GM23338 (cell line): Measurements from ENCODE around the gene IDUA. TPM values are rescaled to one million over a fixed set of nuclear protein-coding genes. Genes with fewer than 3 reads are reported as not detected.

Experiments
- ATAC-seq: fragments of 200-7000 bp; cut with Tn5 transposase; 3 replicates; pipeline ENCODE4 v1.9.1; 2020
- DNase-seq: peaks from one replicate; pipeline ENCODE4 v3.0.0-alpha.2; 2015; ENCODE audit warnings: low spot score
- H2AFZ ChIP-seq: fragments of 200-600 bp; sonication (generic); 2 replicates; pipeline ENCODE4 v1.8.0; 2016; ENCODE audit warnings: antibody characterized with exemption, mild to moderate bottlenecking, moderate library complexity
- H3F3A ChIP-seq: fragments of 200-600 bp; sonication (generic); replicated peaks from 2 replicates; pipeline ENCODE4 v1.8.0; 2017; ENCODE audit warnings: antibody characterized with exemption, mixed run types, low read depth
- H3K27ac ChIP-seq: fragments of 200-600 bp; sonication (generic); 2 replicates; pipeline ENCODE4 v1.6.1; 2016; ENCODE audit warnings: low read depth
- H3K27me3 ChIP-seq: fragments of 200-600 bp; sonication (generic); 2 replicates; pipeline ENCODE4 v1.8.0; 2016; ENCODE audit warnings: mild to moderate bottlenecking, mixed run types, moderate library complexity; ENCODE audit not compliant: insufficient read depth
- H3K36me3 ChIP-seq: fragments of 200-600 bp; sonication (generic); 2 replicates; pipeline ENCODE4 v1.8.0; 2016; ENCODE audit warnings: mild to moderate bottlenecking; ENCODE audit not compliant: insufficient read depth
- H3K4me1 ChIP-seq: fragments of 200-600 bp; sonication (generic); 2 replicates; pipeline ENCODE4 v1.8.0; 2016; ENCODE audit warnings: mild to moderate bottlenecking, moderate library complexity; ENCODE audit not compliant: insufficient read depth
- H3K4me2 ChIP-seq: fragments of 200-600 bp; sonication (generic); 2 replicates; pipeline ENCODE4 v1.7.1; 2017; ENCODE audit warnings: mixed run types
- H3K4me3 ChIP-seq: fragments of 200-600 bp; sonication (generic); 2 replicates; pipeline ENCODE4 v1.6.1; 2016; ENCODE audit warnings: mixed run types
- H3K79me2 ChIP-seq: fragments of 200-600 bp; sonication (generic); replicated peaks from 2 replicates; pipeline ENCODE4 v1.8.0; 2017; ENCODE audit warnings: mild to moderate bottlenecking; ENCODE audit not compliant: insufficient read depth
- H3K9me2 ChIP-seq: fragments of 200-600 bp; sonication (generic); 2 replicates; pipeline ENCODE4 v1.8.0; 2017; ENCODE audit not compliant: insufficient read depth
- H4K20me1 ChIP-seq: fragments of 200-600 bp; sonication (generic); replicated peaks from 2 replicates; pipeline ENCODE4 v1.8.0; 2017; ENCODE audit warnings: mild to moderate bottlenecking; ENCODE audit not compliant: insufficient read depth
- H3K27ac Mint-ChIP-seq: 2 replicates; pipeline ENCODE4 v1.8.0; 2020; ENCODE audit warnings: inconsistent platforms, mild to moderate bottlenecking, moderate library complexity, mixed read lengths
- H3K27me3 Mint-ChIP-seq: 3 replicates; pipeline ENCODE4 v1.8.0; 2022; ENCODE audit warnings: low read depth, mild to moderate bottlenecking, moderate library complexity, mixed read lengths, inconsistent platforms; ENCODE audit not compliant: insufficient read depth, poor library complexity
- H3K36me3 Mint-ChIP-seq: 3 replicates; pipeline ENCODE4 v1.8.0; 2021; ENCODE audit warnings: low read depth, mild to moderate bottlenecking, inconsistent platforms, moderate library complexity, mixed read lengths
- H3K4me1 Mint-ChIP-seq: 3 replicates; pipeline ENCODE4 v1.8.0; 2020; ENCODE audit warnings: mild to moderate bottlenecking, inconsistent platforms, mixed read lengths
- H3K4me3 Mint-ChIP-seq: 3 replicates; pipeline ENCODE4 v1.8.0; 2021; ENCODE audit warnings: moderate library complexity, mild to moderate bottlenecking, inconsistent platforms, mixed read lengths
- H3K9me3 Mint-ChIP-seq: 3 replicates; pipeline ENCODE4 v1.8.0; 2020; ENCODE audit warnings: moderate library complexity, mild to moderate bottlenecking, inconsistent platforms, mixed read lengths
- CREB1 ChIP-seq: fragments of 250-450 bp; sonication (Bioruptor Pico); IDR thresholded peaks from 2 replicates; pipeline ENCODE4 v1.5.0; 2020; ENCODE audit warnings: low read depth, mild to moderate bottlenecking, moderate library complexity
- ETS1 ChIP-seq: IDR thresholded peaks from 2 replicates; pipeline ENCODE4 v1.6.1; 2016; ENCODE audit warnings: antibody characterized with exemption
- EZH2 ChIP-seq: fragments of 200-600 bp; sonication (generic); IDR thresholded peaks from one replicate; pipeline ENCODE4 v1.8.0; 2017; ENCODE audit warnings: antibody characterized with exemption, mild to moderate bottlenecking, low read depth; ENCODE audit not compliant: unreplicated experiment
- EZH2phosphoT487 ChIP-seq: fragments of 200-600 bp; sonication (generic); IDR thresholded peaks from one replicate; pipeline ENCODE4 v1.8.1; 2018; ENCODE audit warnings: antibody characterized with exemption; ENCODE audit not compliant: unreplicated experiment
- JUNB ChIP-seq: IDR thresholded peaks from one replicate; pipeline ENCODE4 v1.6.1; 2016; ENCODE audit warnings: antibody characterized with exemption; ENCODE audit not compliant: unreplicated experiment
- NANOG ChIP-seq: IDR thresholded peaks from 2 replicates; pipeline ENCODE4 v1.6.1; 2016; ENCODE audit warnings: antibody characterized with exemption, borderline replicate concordance
- POLR2AphosphoS5 ChIP-seq: IDR thresholded peaks from 2 replicates; pipeline ENCODE4 v1.6.1; 2016; ENCODE audit warnings: antibody characterized with exemption, low read depth
- REST ChIP-seq: IDR thresholded peaks from one replicate; pipeline ENCODE4 v1.6.1; 2018; ENCODE audit warnings: antibody characterized with exemption; ENCODE audit not compliant: unreplicated experiment
- STAT1 ChIP-seq: IDR thresholded peaks from one replicate; pipeline ENCODE4 v1.6.1; 2016; ENCODE audit warnings: antibody characterized with exemption; ENCODE audit not compliant: unreplicated experiment
- ZNF114 ChIP-seq: fragments of 250-450 bp; sonication (Bioruptor Pico); IDR thresholded peaks from 2 replicates; pipeline ENCODE4 v1.5.0; 2020; ENCODE audit warnings: mild to moderate bottlenecking, moderate library complexity
- ZNF331 ChIP-seq: fragments of 250-450 bp; sonication (Bioruptor Pico); IDR thresholded peaks from 2 replicates; pipeline ENCODE4 v1.5.0; 2020; ENCODE audit warnings: low read depth, mild to moderate bottlenecking, moderate library complexity
- ZNF462 ChIP-seq: fragments of 250-450 bp; sonication (Bioruptor Pico); IDR thresholded peaks from 2 replicates; pipeline ENCODE4 v1.5.0; 2020; ENCODE audit warnings: mild to moderate bottlenecking, moderate library complexity
- polyA plus RNA-seq: library from polyadenylated mRNA; unstranded; fragments of >200 nt; fragmentation: Nextera tagmentation; extraction: Ambion mirVana; gene quantifications from 2 replicates; pipeline ENCODE4 v1.2.1, GENCODE V29; 2016
- total RNA-seq: library from RNA; depleted of rRNA; stranded (reverse); fragments of >200 nt; shearing (Covaris generic); gene quantifications from 2 replicates; pipeline ENCODE4 v1.2.3, GENCODE V29; 2014

Gene IDUA
- total and polyA plus RNA-seq, 2 experiments from 2014 or later = 1.3 to 6.1 TPM

- Histone ChIP-seq H3K27me3 (peaks cover 96% of the 10 kb centered on the region), H3K4me2 (no peak overlapping the region), H3K36me3 (no peaks in the 10 kb centered on the region), H3K4me1 (no peaks in the 10 kb centered on the region; the same call in 1 of the 2 replicates), H3K27ac (no peak overlapping the region), H2AFZ (no peak overlapping the region), H3K9me2 (no peaks in the 10 kb centered on the region), H3K79me2 (no peaks in the 10 kb centered on the region), H4K20me1 (no peaks in the 10 kb centered on the region; the same call in 1 of the 2 replicates), H3K4me3 (no peak overlapping the region), H3F3A (no peaks in the 10 kb centered on the region)
- H3K4me3 Mint-ChIP-seq = no peak overlapping the region
- DNase-seq = no peak
- no peaks in the 10 kb centered on the region for H3K36me3 Mint-ChIP-seq
- H3K4me1 Mint-ChIP-seq = peaks cover 4% of the 10 kb centered on the region; the same call in 2 of the 3 replicates
- H3K27me3 Mint-ChIP-seq = peaks cover 73% of the 10 kb centered on the region
- H3K9me3 Mint-ChIP-seq = peaks cover 2% of the 10 kb centered on the region; the same call in 2 of the 3 replicates
- TF ChIP-seq POLR2AphosphoS5 (no peak), EZH2phosphoT487 (no peak), JUNB (no peak), REST (no peak), ZNF331 (CRISPR knock-in tag) (no peak), NANOG (no peak), ETS1 (no peak), STAT1 (no peak), CREB1 (CRISPR knock-in tag) (no peak), ZNF114 (CRISPR knock-in tag) (no peak)
- no peak overlapping the region for H3K27ac Mint-ChIP-seq
- ATAC-seq = no peak
Observed at GRCh38 chr4:1000686-1001260, 13.9 kb downstream of the IDUA start.

GRCh38 chr4:1001561-1002130 lies 14.8 kb downstream of the IDUA start:
- H3K27ac Mint-ChIP-seq = no peak overlapping the region
- Histone ChIP-seq H3K4me3 (peak overlapping the region; percentile 57), H3K27ac (no peak overlapping the region), H3K79me2 (no peaks in the 10 kb centered on the region), H3K27me3 (peaks cover 95% of the 10 kb centered on the region), H3K9me2 (no peaks in the 10 kb centered on the region), H3F3A (no peaks in the 10 kb centered on the region), H2AFZ (peak overlapping the region; percentile 76; the same call in 1 of the 2 replicates), H4K20me1 (no peaks in the 10 kb centered on the region; the same call in 1 of the 2 replicates), H3K4me1 (no peaks in the 10 kb centered on the region; the same call in 1 of the 2 replicates), H3K4me2 (peak overlapping the region; percentile 80), H3K36me3 (no peaks in the 10 kb centered on the region)
- H3K36me3 Mint-ChIP-seq = no peaks in the 10 kb centered on the region
- peaks cover 4% of the 10 kb centered on the region; the same call in 2 of the 3 replicates for H3K4me1 Mint-ChIP-seq
- H3K4me3 Mint-ChIP-seq = peak overlapping the region; percentile 32; the same call in 1 of the 3 replicates
- H3K27me3 Mint-ChIP-seq = peaks cover 71% of the 10 kb centered on the region
- ATAC-seq (peak; percentile 40), DNase-seq (peak; percentile 50)
- peaks cover 2% of the 10 kb centered on the region; the same call in 2 of the 3 replicates for H3K9me3 Mint-ChIP-seq
- TF ChIP-seq ZNF462 (no peak), EZH2 (no peak)
